Heart left ventricle (tissue), 13 donors: ENCODE measurements around the gene KCNJ9.

Source experiments
- CTCF ChIP-seq, 12 donors: fragments of 200-600 bp; sonication (generic) in 4 of 12; IDR thresholded peaks; one replicate each; pipeline versions ENCODE4 v1.5.0 to v1.8.0; 2018 to 2022; ENCODE audit warnings: antibody characterized with exemption in 12 of 12, mild to moderate bottlenecking in 5 of 12
- POLR2A ChIP-seq, 2 donors: fragments of 450-650 bp; IDR thresholded peaks; one replicate each; pipeline ENCODE4 v1.6.1; 2017; ENCODE audit warnings: antibody characterized with exemption in 2 of 2, mild to moderate bottlenecking in 2 of 2, moderate library complexity in 2 of 2
- donor health status: ischemic (EF 13 %, LVEDD 7.1; RV severe dilation, severe dysfunction).
- donor health status: DM: no; HTN: yes; CAD: no.
- donor health status: DM: no; HTN: no; CAD: no.
- donor health status: ischemic (EF 25% LVEDD 6.9; RV normal size, moderate dysfunction).
- donor health status: ischemic (EF 25% LVEDD 5.7; RV mildly dilated, moderate dysfunction).
- donor health status: ischemic (EF 35%, LVEDD 5.7; RV mildly dilated, moderate dysfunction).
- donor health status: nonischemic (EF 11% LVEDD 7.7; RV severe dilation, severe dysfunction).
- donor health status: DM: yes; HTN: yes; CAD: no.
- donor health status: PGD.
- donor health status: ischemic (EF 29% LVEDD 5.4; RV normal size, mild dysfunction).
- donor health status: nonischemic (EF 23%, LVEDD 6.1; RV moderate dilation, normal function).

GRCh38 chr1:160129558-160129957, 48.2 kb downstream of the KCNJ9 start:
- no peak for TF ChIP-seq CTCF (IDR thresholded peaks at IDR 0.05)
- no peak for TF ChIP-seq POLR2A (IDR thresholded peaks at IDR 0.05)
